IPS-NIHi7 (cell line): ENCODE results near the gene FUT3.
"Not testable (repeated sequence)": the region's sequence is repeated elsewhere in the genome, so short reads cannot be mapped to it uniquely, and the experiment has no call there.

Experiments used
- DNase-seq: peaks from one replicate; pipeline ENCODE4 v3.0.0; 2012; ENCODE audit warnings: mixed read lengths; ENCODE audit errors: extremely low spot score

The FUT3 gene

DNA sequence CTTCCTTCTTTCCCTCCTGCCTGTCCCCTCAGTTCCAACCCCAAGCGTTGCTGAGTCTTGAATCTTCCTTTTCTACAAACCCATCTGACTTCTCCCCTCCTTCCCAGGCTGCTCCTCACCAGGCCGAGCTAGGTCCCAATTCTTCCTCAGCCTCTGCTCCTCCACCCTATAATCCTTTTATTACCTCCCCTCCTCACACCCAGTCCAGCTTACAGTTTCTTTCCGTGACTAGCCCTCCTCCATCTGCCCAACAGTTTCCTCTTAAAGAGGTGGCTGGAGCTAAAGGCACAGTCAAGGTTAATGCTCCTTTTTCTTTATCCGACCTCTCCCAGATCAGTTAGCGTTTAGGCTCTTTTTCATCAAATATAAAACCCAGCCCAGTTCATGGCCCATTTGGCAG, 2.6 kb downstream of the FUT3 start:
- DNase-seq = not testable (repeated sequence)

DNA sequence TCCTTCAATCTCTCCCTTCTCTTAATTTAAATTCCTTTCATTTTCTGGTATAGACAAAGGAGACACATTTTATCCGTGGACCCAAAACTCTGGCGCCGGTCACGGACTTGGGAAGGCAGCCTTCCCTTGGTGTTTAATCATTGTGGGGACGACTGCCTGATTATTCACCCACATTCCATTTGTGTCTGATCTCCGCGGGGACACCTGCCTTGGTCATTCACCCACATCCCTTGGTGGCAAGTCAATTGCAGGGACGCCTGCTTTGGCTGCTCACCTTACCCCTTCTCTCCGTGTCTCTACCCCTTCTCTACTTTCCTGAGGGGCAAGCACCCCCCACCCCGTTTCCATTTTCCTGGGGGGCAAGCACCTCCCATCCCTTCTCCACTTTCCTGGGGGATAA, 3.4 kb downstream of the FUT3 start:
- not testable (repeated sequence) for DNase-seq

GRCh38 chr19:5844456-5845433, 6.5 kb downstream of the FUT3 start:
- no peak for DNase-seq

GRCh38 chr19:5843295-5843927, 7.8 kb downstream of the FUT3 start:
- DNase-seq = no peak

DNA sequence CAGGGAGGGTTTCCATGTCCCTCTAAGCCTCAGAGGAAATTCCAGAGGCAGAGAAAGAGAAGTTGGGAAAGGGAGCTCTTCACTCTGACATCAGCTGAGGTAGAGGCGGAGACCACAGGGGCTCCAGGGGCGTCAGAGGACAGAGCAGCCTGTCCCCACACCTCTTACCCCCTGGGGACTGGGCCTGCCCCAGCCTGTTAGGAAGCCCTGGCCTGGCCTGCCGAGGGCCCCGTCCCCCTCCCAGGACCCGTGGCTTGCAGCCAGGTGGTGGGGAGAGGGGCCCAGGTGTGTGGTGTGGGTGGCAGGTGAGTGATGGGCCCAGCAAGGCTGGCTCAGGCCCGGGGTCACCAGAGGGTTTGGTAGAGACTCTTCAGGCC, 9.5 kb downstream of the FUT3 start:
- not testable (repeated sequence) for DNase-seq

- no peak for DNase-seq
Measured at GRCh38 chr19:5839065-5840017, 11.9 kb downstream of the FUT3 start, which contains the start of gene FUT6. TSS of gene FUT6 (minus strand) at chr19:5839702. CDS start at chr19:5832567, 7,135 bp downstream.

GRCh38 chr19:5838353-5839064, 12.7 kb downstream of the FUT3 start:
- no peak for DNase-seq

DNA sequence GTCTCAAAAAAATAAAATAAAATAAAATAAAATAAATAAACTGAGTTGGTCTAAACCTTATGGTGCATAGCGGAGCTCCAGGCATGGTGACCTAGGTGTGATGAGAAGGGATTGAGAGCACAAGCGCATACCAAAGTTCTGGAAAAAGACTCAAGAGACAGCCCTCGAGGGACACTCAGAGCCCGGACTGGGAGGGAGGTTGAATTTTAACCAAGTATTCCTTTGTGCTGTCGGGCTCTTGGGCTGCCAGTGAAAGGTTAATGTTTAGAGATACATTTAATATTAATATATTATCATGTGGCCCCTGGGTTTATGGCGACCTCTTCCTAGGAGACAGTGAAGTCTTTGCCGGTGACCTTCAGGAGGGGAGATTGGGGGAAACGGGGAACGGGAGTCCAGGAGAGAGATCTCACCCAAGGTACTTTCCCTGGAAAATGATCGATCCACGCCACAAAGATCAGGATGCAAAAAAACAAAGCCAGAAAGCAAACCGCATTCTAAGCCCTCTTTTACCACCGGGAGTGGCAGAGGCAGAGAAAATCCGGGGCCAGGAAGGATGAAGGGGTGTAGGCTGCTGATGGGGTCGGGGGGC, 13.4 kb downstream of the FUT3 start:
- no peak for DNase-seq

- no peak for DNase-seq
Measured at GRCh38 chr19:5832527-5833216, 18.6 kb downstream of the FUT3 start.

- no peak for DNase-seq
Measured at GRCh38 chr19:5832061-5832460, 19.2 kb downstream of the FUT3 start.

- no peak for DNase-seq
Measured at GRCh38 chr19:5831159-5831558, 20.1 kb downstream of the FUT3 start.

- DNase-seq = no peak
Measured at GRCh38 chr19:5829567-5830310, 21.5 kb downstream of the FUT3 start.

DNA sequence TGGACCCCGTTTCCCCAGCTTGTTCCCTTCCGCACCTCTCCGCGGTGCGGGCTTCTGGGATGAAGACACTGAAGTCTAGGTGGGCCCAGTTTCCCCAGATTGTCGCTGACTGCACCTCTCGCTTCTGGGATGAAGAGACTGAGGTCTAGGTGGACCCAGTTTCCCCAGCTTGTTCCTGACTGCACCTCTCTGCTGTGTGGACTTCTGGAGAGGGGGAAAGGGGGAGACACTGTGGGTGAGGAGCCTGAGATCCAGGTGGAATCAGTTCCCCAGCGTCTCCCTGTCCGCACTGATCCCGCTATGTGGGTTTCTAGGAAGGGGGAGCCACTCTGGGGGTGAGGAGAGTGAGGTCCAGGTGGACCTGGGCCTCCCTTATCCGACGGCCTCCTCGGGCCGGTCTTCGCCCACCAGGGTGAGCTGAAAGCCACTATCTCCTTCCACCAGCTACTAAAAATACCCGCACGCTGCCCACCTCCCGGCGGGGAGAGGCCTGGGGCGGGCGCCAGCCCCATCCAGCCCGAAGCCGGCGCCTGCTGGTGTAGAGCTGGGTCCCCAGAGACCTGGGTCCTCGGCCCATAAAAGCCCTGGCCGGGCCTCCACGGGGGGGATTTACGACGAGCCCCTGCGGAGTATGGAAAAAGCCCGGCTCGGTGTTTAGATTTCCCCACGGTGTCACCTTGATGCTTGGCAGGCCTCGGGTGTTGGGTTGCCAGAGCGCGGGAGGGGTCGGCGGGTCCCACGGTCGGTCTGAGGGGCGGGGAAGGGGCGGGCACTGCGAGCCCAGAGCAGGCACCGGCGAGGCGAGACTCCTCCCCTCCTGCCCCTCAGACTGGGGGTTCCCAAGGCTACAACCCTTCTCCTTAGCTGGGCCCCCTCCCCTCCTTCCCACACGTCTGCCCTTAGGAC, 22.3 kb downstream of the FUT3 start:
- DNase-seq = peak; percentile 87

- DNase-seq = peak; percentile 98
Measured at GRCh38 chr19:5827891-5828660, 23.2 kb downstream of the FUT3 start.

DNA sequence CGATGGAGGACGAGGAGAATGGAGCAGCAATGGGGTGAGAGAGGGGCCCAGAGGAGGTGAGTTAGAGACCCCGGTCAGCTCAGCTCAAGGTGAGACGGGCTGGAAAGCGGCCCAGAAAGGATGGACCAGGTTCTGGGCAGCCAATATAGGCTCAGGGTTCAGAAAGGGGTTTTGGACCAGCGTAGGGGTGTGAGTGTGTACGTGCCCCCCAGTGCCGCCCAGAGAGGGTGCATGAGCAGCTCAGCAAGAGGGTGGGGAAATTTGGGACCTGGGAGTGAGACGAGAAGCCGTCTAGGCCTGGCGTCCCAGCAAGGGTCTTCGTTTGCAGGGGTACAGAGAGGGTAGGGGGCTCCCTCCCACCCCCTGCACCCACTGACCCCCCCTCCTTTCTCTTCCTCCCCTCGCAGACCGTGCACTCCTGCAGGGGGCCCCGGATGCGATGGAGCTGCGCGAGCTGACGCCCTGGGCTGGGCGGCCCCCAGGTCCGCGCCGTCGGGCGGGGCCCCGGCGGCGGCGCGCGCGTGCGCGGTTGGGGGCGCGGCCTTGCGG, 23.8 kb downstream of the FUT3 start:
- DNase-seq = no peak

DNA sequence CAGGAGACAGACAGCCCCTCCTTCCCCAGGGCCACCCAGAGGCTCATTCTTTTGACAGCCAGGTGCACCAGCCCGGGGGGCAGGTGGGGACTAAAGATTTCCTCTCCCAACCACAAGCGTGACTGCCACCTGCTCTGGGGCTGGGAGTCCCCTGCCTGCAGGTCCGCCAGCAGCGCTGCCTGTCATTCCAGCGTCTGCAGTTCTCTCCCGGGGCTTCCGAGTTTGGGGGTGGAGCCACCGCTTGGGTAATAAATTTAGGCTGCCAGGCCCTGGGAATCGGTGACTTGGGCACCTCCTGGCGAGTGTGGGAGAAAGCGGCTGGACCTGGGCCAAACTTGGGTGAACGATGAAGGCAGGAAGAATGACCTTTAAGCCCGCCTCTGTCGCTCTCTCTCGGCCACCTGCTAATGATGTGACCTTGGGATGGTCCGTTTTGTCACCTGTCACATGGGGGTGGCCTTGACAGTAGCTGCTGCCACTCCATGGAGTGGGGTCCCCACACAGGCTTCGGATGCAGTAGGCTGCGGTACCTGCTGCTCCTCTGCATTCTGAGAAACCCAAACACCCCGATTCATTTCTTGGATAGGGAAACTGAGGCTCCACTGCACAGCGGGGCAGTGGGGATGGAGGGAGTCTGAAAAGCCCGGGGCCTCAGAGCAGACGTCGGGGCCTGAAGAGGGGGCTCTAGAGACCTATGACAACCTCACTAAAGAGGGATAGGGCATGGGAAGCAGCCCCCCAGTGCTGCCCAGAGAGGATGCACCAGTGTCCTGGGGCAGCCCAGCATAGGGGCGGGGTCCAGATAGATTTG, 24.5 kb downstream of the FUT3 start:
- peak; percentile 64 for DNase-seq
